Measurements from ENCODE around the gene NFATC1. TPM values are rescaled to one million over a fixed set of nuclear protein-coding genes. Genes with fewer than 3 reads are reported as not detected.

The NFATC1 gene
- total RNA-seq, 2 donors from 2014 or later, result 27.6 to 40.8 TPM

- Histone ChIP-seq H3K4me1 (ENCODE audit: control insufficient read depth in 1 of 2, low read depth in 2 of 2) (peaks cover 18 to 38% of the 10 kb centered on the region in 2 donors), H3K4me3 (no peak overlapping the region), H3K9me3 (no peaks in the 10 kb centered on the region), H3K36me3 (no peaks in the 10 kb centered on the region), H3K27ac (peak overlapping the region in 1 of 2 donors; percentile 72), H3K27me3 (replicated peaks; ENCODE audit: insufficient read depth) (no peaks in the 10 kb centered on the region)
- no peak for TF ChIP-seq CTCF (IDR thresholded peaks at IDR 0.05)
- DNase-seq (ENCODE audit: low spot score) (no peak), ATAC-seq (ENCODE audit: insufficient number of reproducible peaks, low FRiP score, low read depth) (no peak)
Observed at GRCh38 chr18:79402209-79402576, 6.5 kb downstream of the NFATC1 start.

- H3K4me1 ChIP-seq (ENCODE audit: control insufficient read depth in 1 of 2, low read depth in 2 of 2), result peaks cover 18 to 32% of the 10 kb centered on the region in 2 donors
- no peaks in the 10 kb centered on the region for H3K9me3 ChIP-seq
- H3K4me3 ChIP-seq, result peak overlapping the region; percentile 66
- no peak for TF ChIP-seq CTCF (IDR thresholded peaks at IDR 0.05)
- H3K27ac ChIP-seq, result peak overlapping the region; percentile 59 to 72
- H3K27me3 ChIP-seq (replicated peaks; ENCODE audit: insufficient read depth), result no peaks in the 10 kb centered on the region
- no peaks in the 10 kb centered on the region for H3K36me3 ChIP-seq
- DNase-seq (ENCODE audit: low spot score) (no peak), ATAC-seq (ENCODE audit: insufficient number of reproducible peaks, low FRiP score, low read depth) (peak; percentile 69)
Observed at GRCh38 chr18:79402977-79403722, 7.4 kb downstream of the NFATC1 start.

- H3K4me1 ChIP-seq (ENCODE audit: control insufficient read depth in 1 of 2, low read depth in 2 of 2), result peaks cover 18 to 32% of the 10 kb centered on the region in 2 donors
- TF ChIP-seq CTCF (IDR thresholded peaks at IDR 0.05), result no peak
- H3K36me3 ChIP-seq, result no peaks in the 10 kb centered on the region
- ATAC-seq (ENCODE audit: insufficient number of reproducible peaks, low FRiP score, low read depth), result no peak
- peak overlapping the region; percentile 59 to 72 for H3K27ac ChIP-seq
- H3K27me3 ChIP-seq (replicated peaks; ENCODE audit: insufficient read depth), result no peaks in the 10 kb centered on the region
- no peak for DNase-seq (ENCODE audit: low spot score)
- no peaks in the 10 kb centered on the region for H3K9me3 ChIP-seq
- H3K4me3 ChIP-seq, result peak overlapping the region; percentile 66
Observed at GRCh38 chr18:79403723-79404566, 8.2 kb downstream of the NFATC1 start.

- no peaks in the 10 kb centered on the region for H3K27me3 ChIP-seq (replicated peaks; ENCODE audit: insufficient read depth)
- no peaks in the 10 kb centered on the region for H3K36me3 ChIP-seq
- no peak for DNase-seq (ENCODE audit: low spot score)
- peak overlapping the region in 1 of 2 donors; percentile 72 for H3K27ac ChIP-seq
- ATAC-seq (ENCODE audit: insufficient number of reproducible peaks, low FRiP score, low read depth), result no peak
- no peak for TF ChIP-seq CTCF (IDR thresholded peaks at IDR 0.05)
- no peak overlapping the region for H3K4me3 ChIP-seq
- peaks cover 16 to 32% of the 10 kb centered on the region in 2 donors for H3K4me1 ChIP-seq (ENCODE audit: control insufficient read depth in 1 of 2, low read depth in 2 of 2)
- no peaks in the 10 kb centered on the region for H3K9me3 ChIP-seq
Observed at GRCh38 chr18:79404567-79404910, 8.8 kb downstream of the NFATC1 start.

- no peak for DNase-seq (ENCODE audit: low spot score)
- H3K4me1 ChIP-seq (ENCODE audit: control insufficient read depth in 1 of 2, low read depth in 2 of 2), result peaks cover 12 to 32% of the 10 kb centered on the region in 2 donors
- H3K27me3 ChIP-seq (replicated peaks; ENCODE audit: insufficient read depth), result no peaks in the 10 kb centered on the region
- H3K9me3 ChIP-seq, result no peaks in the 10 kb centered on the region
- H3K4me3 ChIP-seq, result no peak overlapping the region
- ATAC-seq (ENCODE audit: insufficient number of reproducible peaks, low FRiP score, low read depth), result no peak
- H3K27ac ChIP-seq, result peak overlapping the region in 1 of 2 donors; percentile 17
- H3K36me3 ChIP-seq, result no peaks in the 10 kb centered on the region
- TF ChIP-seq CTCF (IDR thresholded peaks at IDR 0.05), result no peak
Observed at GRCh38 chr18:79405019-79405780, 9.5 kb downstream of the NFATC1 start.
